Measurements from ENCODE around the gene HOXD9. TPM values are rescaled to one million over a fixed set of nuclear protein-coding genes. Genes with fewer than 3 reads are reported as not detected.

HOXD9 gene
- polyA plus RNA-seq, 1 donor (not counting 4 experiments of a cell fraction or from before 2014, with no cell fraction given), result not detected

DNA sequence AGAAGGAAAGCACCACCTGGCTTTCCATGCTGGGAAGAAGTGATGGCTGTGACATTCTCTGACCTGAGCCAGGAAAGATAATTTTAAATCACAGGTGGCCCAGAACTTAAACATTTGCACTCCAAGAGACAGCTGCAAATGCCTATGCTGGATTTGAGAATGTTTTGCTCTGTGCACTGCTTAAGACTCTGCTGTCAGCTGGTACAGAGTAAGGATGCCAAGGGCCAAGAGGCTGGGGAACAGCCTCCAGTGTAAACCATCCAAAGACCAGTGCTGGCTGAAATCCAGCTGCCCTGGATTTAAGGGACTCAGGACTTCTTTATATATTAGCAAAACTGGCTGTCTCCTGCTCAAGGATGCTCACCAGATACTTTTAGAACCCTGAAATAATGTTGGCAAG is 10.9 kb downstream of the HOXD9 start:
- Histone ChIP-seq H3K4me2 (ENCODE audit: control insufficient read depth, extremely low read depth, insufficient read depth, low read depth, low read length) (no peak overlapping the region), H3K9me1 (ENCODE audit: control insufficient read depth, extremely low read depth, insufficient read depth, low read length) (no peaks in the 10 kb centered on the region), H3K9ac (ENCODE audit: control insufficient read depth, extremely low read depth, insufficient read depth, low read length) (no peak overlapping the region), H3K27ac (ENCODE audit: control insufficient read depth, insufficient read depth, low read length) (no peak overlapping the region), H4K20me1 (ENCODE audit: control insufficient read depth, extremely low read depth, insufficient read depth, low read length) (no peaks in the 10 kb centered on the region), H3K4me1 (ENCODE audit: control insufficient read depth, extremely low read depth, insufficient read depth, low read length) (no peaks in the 10 kb centered on the region), H3K79me2 (ENCODE audit: control insufficient read depth, insufficient read depth, low read length) (no peaks in the 10 kb centered on the region), H3K36me3 (ENCODE audit: control insufficient read depth in 2 of 2, extremely low read depth in 1 of 2, insufficient read depth in 2 of 2, low read length in 2 of 2) (no peaks in the 10 kb centered on the region), H3K4me3 (ENCODE audit: control insufficient read depth in 2 of 3, extremely low read depth in 1 of 3, insufficient read depth in 2 of 3, low read depth in 1 of 3, low read length in 3 of 3) (no peak overlapping the region), H2AFZ (ENCODE audit: control insufficient read depth, low read length) (no peak overlapping the region), H3K9me3 (ENCODE audit: control insufficient read depth, low read depth, low read length) (no peaks in the 10 kb centered on the region), H3K27me3 (ENCODE audit: control insufficient read depth, extremely low read depth, insufficient read depth, low read length) (peaks cover 94% of the 10 kb centered on the region)
- FAIRE-seq (no peak), DNase-seq (ENCODE audit: low read depth, low spot score) (no peak)
- TF ChIP-seq, protein P1, sequence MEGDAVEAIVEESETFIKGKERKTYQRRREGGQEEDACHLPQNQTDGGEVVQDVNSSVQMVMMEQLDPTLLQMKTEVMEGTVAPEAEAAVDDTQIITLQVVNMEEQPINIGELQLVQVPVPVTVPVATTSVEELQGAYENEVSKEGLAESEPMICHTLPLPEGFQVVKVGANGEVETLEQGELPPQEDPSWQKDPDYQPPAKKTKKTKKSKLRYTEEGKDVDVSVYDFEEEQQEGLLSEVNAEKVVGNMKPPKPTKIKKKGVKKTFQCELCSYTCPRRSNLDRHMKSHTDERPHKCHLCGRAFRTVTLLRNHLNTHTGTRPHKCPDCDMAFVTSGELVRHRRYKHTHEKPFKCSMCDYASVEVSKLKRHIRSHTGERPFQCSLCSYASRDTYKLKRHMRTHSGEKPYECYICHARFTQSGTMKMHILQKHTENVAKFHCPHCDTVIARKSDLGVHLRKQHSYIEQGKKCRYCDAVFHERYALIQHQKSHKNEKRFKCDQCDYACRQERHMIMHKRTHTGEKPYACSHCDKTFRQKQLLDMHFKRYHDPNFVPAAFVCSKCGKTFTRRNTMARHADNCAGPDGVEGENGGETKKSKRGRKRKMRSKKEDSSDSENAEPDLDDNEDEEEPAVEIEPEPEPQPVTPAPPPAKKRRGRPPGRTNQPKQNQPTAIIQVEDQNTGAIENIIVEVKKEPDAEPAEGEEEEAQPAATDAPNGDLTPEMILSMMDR (optimal IDR thresholded peaks at IDR 0.05 in 1 of 3, IDR thresholded peaks at IDR 0.05 in 1 of 3, conservative IDR thresholded peaks at IDR 0.05 in 1 of 3; ENCODE audit: extremely low read depth in 1 of 3, insufficient read depth in 2 of 3, low read length in 3 of 3), result no peak
- TF ChIP-seq EZH2 (IDR thresholded peaks at IDR 0.05; ENCODE audit: low read length), result peak; percentile 36
- dilution Hi-C loops (cut with MboI; ENCODE audit: extremely low pct_ligation_motif_present, low sequenced_read_pairs), result no loop called here

DNA sequence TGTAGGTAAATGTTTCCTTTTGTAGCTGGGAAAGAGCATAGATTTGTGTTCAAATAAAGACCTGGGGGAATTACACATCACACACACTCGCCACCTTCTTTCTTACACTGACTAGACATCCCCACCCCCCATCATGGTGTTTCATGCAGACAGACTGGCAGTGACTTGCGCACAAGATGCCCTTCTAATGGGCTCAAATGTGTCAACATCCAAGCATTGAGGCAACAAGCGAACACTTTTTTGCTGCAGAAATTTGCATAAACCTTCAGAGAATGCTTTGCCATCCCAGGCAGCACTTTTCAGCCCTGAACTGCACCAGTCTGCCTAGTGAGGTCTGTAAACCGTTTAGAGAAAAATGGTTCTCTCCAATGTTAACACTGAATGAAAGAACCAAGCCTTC is 11.5 kb downstream of the HOXD9 start:
- no peak for FAIRE-seq
- peaks cover 94% of the 10 kb centered on the region for H3K27me3 ChIP-seq (ENCODE audit: control insufficient read depth, extremely low read depth, insufficient read depth, low read length)

More for the DNA sequence above, 11.5 kb downstream of the HOXD9 start:
- Histone ChIP-seq H3K4me1 (ENCODE audit: control insufficient read depth, extremely low read depth, insufficient read depth, low read length) (no peaks in the 10 kb centered on the region), H3K79me2 (ENCODE audit: control insufficient read depth, insufficient read depth, low read length) (no peaks in the 10 kb centered on the region), H3K36me3 (ENCODE audit: control insufficient read depth in 2 of 2, extremely low read depth in 1 of 2, insufficient read depth in 2 of 2, low read length in 2 of 2) (no peaks in the 10 kb centered on the region), H3K9ac (ENCODE audit: control insufficient read depth, extremely low read depth, insufficient read depth, low read length) (no peak overlapping the region), H3K4me3 (ENCODE audit: control insufficient read depth in 2 of 3, extremely low read depth in 1 of 3, insufficient read depth in 2 of 3, low read depth in 1 of 3, low read length in 3 of 3) (no peak overlapping the region), H3K9me3 (ENCODE audit: control insufficient read depth, low read depth, low read length) (peaks cover 4% of the 10 kb centered on the region), H2AFZ (ENCODE audit: control insufficient read depth, low read length) (no peak overlapping the region), H3K9me1 (ENCODE audit: control insufficient read depth, extremely low read depth, insufficient read depth, low read length) (no peaks in the 10 kb centered on the region), H4K20me1 (ENCODE audit: control insufficient read depth, extremely low read depth, insufficient read depth, low read length) (no peaks in the 10 kb centered on the region), H3K27ac (ENCODE audit: control insufficient read depth, insufficient read depth, low read length) (no peak overlapping the region), H3K4me2 (ENCODE audit: control insufficient read depth, extremely low read depth, insufficient read depth, low read depth, low read length) (no peak overlapping the region)
- dilution Hi-C loops (cut with MboI; ENCODE audit: extremely low pct_ligation_motif_present, low sequenced_read_pairs), result no loop called here
- DNase-seq (ENCODE audit: low read depth, low spot score), result no peak
- TF ChIP-seq, protein P1 (optimal IDR thresholded peaks at IDR 0.05 in 1 of 3, IDR thresholded peaks at IDR 0.05 in 1 of 3, conservative IDR thresholded peaks at IDR 0.05 in 1 of 3; ENCODE audit: extremely low read depth in 1 of 3, insufficient read depth in 2 of 3, low read length in 3 of 3), result no peak
- TF ChIP-seq EZH2 (IDR thresholded peaks at IDR 0.05; ENCODE audit: low read length), result no peak
